ENCODE measurements around the gene TOR3A.

Gene TOR3A

GRCh38 chr1:179091691-179092165 lies 9.9 kb downstream of the TOR3A start:
- Histone ChIP-seq H3K4me1 (ENCODE audit: control insufficient read depth, insufficient read depth, low read length, unreplicated experiment) (peaks cover 20% of the 10 kb centered on the region), H3K4me3 (ENCODE audit: low read depth, low read length) (no peak overlapping the region), H3K27me3 (ENCODE audit: insufficient read depth, low read length) (no peaks in the 10 kb centered on the region), H2AFZ (ENCODE audit: low read length, unreplicated experiment) (no peak overlapping the region), H3K27ac (ENCODE audit: low read depth, low read length) (peak overlapping the region; percentile 64), H3K36me3 (ENCODE audit: insufficient read depth, low read length) (peaks cover 5% of the 10 kb centered on the region; the same call in 1 of the 2 replicates), H3K79me2 (ENCODE audit: control insufficient read depth, insufficient read depth, low read length, unreplicated experiment) (no peaks in the 10 kb centered on the region)

GRCh38 chr1:179092896-179093461 lies 11.1 kb downstream of the TOR3A start:
- no peak overlapping the region for H3K4me3 ChIP-seq (ENCODE audit: low read depth, low read length)
- H2AFZ ChIP-seq (ENCODE audit: low read length, unreplicated experiment), result no peak overlapping the region
- no peaks in the 10 kb centered on the region for H3K79me2 ChIP-seq (ENCODE audit: control insufficient read depth, insufficient read depth, low read length, unreplicated experiment)
- no peak overlapping the region for H3K27ac ChIP-seq (ENCODE audit: low read depth, low read length)
- peaks cover 20% of the 10 kb centered on the region for H3K4me1 ChIP-seq (ENCODE audit: control insufficient read depth, insufficient read depth, low read length, unreplicated experiment)
- H3K36me3 ChIP-seq (ENCODE audit: insufficient read depth, low read length), result peaks cover 5% of the 10 kb centered on the region; the same call in 1 of the 2 replicates
- H3K27me3 ChIP-seq (ENCODE audit: insufficient read depth, low read length), result no peaks in the 10 kb centered on the region

DNA sequence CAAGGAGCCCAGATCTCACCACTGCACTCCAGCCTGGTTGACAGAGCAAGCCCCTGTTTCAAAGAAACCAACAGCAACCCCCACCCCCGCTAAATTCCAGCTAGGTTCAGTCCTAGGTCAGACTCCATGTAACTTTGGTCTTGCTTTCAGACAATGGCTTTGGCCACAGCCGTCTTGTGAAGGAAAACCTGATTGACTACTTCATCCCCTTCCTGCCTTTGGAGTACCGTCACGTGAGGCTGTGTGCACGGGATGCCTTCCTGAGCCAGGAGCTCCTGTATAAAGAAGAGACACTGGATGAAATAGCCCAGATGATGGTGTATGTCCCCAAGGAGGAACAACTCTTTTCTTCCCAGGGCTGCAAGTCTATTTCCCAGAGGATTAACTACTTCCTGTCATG lies 12.9 kb downstream of the TOR3A start:
- Histone ChIP-seq H3K36me3 (ENCODE audit: insufficient read depth, low read length) (peaks cover 5% of the 10 kb centered on the region; the same call in 1 of the 2 replicates), H3K27me3 (ENCODE audit: insufficient read depth, low read length) (no peaks in the 10 kb centered on the region)

DNA sequence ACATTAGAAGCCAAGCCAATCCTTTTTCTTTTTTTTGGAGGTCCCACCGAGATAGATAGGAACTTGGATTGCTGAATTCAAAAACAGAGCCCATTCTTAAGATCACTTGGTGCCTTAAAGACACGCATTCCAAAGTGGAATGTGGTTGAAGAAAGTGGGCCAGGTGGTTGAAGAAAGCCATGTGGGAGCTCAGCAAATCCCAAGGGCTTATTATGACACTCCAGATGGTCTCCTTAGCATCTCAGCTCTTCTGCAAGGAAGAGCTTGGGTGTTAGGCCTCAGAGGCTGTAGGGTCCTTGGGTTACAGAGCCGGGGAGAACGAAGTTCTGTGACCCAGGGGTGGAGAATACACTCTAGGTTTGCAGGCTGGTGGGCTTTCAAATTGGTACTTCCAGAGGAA lies 13.5 kb downstream of the TOR3A start:
- Histone ChIP-seq H2AFZ (ENCODE audit: low read length, unreplicated experiment) (no peak overlapping the region), H3K4me3 (ENCODE audit: low read depth, low read length) (no peak overlapping the region), H3K4me1 (ENCODE audit: control insufficient read depth, insufficient read depth, low read length, unreplicated experiment) (peaks cover 20% of the 10 kb centered on the region), H3K27me3 (ENCODE audit: insufficient read depth, low read length) (no peaks in the 10 kb centered on the region), H3K79me2 (ENCODE audit: control insufficient read depth, insufficient read depth, low read length, unreplicated experiment) (no peaks in the 10 kb centered on the region), H3K27ac (ENCODE audit: low read depth, low read length) (no peak overlapping the region), H3K36me3 (ENCODE audit: insufficient read depth, low read length) (peaks cover 5% of the 10 kb centered on the region; the same call in 1 of the 2 replicates)

More for the DNA sequence above, 12.9 kb downstream of the TOR3A start:
- Histone ChIP-seq H3K4me3 (ENCODE audit: low read depth, low read length) (no peak overlapping the region), H3K4me1 (ENCODE audit: control insufficient read depth, insufficient read depth, low read length, unreplicated experiment) (peaks cover 20% of the 10 kb centered on the region), H3K79me2 (ENCODE audit: control insufficient read depth, insufficient read depth, low read length, unreplicated experiment) (no peaks in the 10 kb centered on the region), H3K27ac (ENCODE audit: low read depth, low read length) (no peak overlapping the region), H2AFZ (ENCODE audit: low read length, unreplicated experiment) (no peak overlapping the region)

- Histone ChIP-seq H2AFZ (ENCODE audit: low read length, unreplicated experiment) (no peak overlapping the region), H3K4me1 (ENCODE audit: control insufficient read depth, insufficient read depth, low read length, unreplicated experiment) (peaks cover 20% of the 10 kb centered on the region), H3K27ac (ENCODE audit: low read depth, low read length) (no peak overlapping the region), H3K27me3 (ENCODE audit: insufficient read depth, low read length) (no peaks in the 10 kb centered on the region), H3K36me3 (ENCODE audit: insufficient read depth, low read length) (peaks cover 5% of the 10 kb centered on the region; the same call in 1 of the 2 replicates), H3K4me3 (ENCODE audit: low read depth, low read length) (no peak overlapping the region), H3K79me2 (ENCODE audit: control insufficient read depth, insufficient read depth, low read length, unreplicated experiment) (no peaks in the 10 kb centered on the region)
These were observed 14.1 kb downstream of the TOR3A start for GRCh38 chr1:179095924-179096323.

DNA sequence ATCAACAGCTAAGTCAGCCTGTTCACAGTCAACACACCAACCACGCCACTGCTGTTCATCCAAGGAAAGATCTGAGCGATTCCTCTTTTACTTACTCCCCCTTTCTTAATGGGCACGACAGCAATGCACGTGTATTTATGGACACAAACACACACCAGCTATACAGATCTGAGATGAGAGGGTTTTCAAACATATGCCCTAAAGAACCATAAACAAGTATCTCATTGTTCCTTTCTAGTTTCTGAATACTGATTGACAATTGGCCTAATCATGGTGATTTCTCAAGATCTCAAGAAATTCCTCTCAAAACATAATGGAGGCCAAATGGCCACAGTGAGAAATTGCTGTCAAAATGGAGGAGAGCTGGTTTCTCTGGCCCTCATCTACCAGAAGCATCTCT lies 18.0 kb downstream of the TOR3A start:
- Histone ChIP-seq H2AFZ (ENCODE audit: low read length, unreplicated experiment) (no peak overlapping the region), H3K4me3 (ENCODE audit: low read depth, low read length) (no peak overlapping the region), H3K79me2 (ENCODE audit: control insufficient read depth, insufficient read depth, low read length, unreplicated experiment) (no peaks in the 10 kb centered on the region), H3K36me3 (ENCODE audit: insufficient read depth, low read length) (peaks cover 12% of the 10 kb centered on the region; the same call in 1 of the 2 replicates), H3K27ac (ENCODE audit: low read depth, low read length) (no peak overlapping the region), H3K27me3 (ENCODE audit: insufficient read depth, low read length) (no peaks in the 10 kb centered on the region), H3K4me1 (ENCODE audit: control insufficient read depth, insufficient read depth, low read length, unreplicated experiment) (no peaks in the 10 kb centered on the region)

DNA sequence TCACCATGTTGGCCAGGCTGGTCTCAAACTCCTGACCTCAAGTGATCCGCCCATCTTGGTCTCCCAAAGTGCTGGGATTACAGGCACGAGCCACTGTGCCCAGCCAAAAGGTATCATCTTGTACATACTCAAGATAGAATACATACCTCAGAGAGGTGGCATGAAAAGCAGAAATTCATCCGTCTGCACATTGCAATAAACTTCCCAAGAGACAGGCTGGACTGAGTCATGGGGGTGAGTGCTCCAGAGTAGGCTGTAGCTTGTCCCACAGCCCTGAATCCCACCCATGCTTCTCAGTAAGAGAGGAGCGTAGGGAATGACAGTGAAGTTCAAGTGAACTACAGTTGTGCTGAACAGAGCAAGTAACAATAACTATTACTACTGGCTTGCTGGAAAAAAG lies 19.7 kb downstream of the TOR3A start:
- no peak overlapping the region for H3K4me3 ChIP-seq (ENCODE audit: low read depth, low read length)
- no peaks in the 10 kb centered on the region for H3K27me3 ChIP-seq (ENCODE audit: insufficient read depth, low read length)
- no peaks in the 10 kb centered on the region for H3K79me2 ChIP-seq (ENCODE audit: control insufficient read depth, insufficient read depth, low read length, unreplicated experiment)
- no peak overlapping the region for H3K27ac ChIP-seq (ENCODE audit: low read depth, low read length)
- no peaks in the 10 kb centered on the region for H3K4me1 ChIP-seq (ENCODE audit: control insufficient read depth, insufficient read depth, low read length, unreplicated experiment)
- H3K36me3 ChIP-seq (ENCODE audit: insufficient read depth, low read length), result peaks cover 12% of the 10 kb centered on the region; the same call in 1 of the 2 replicates
- H2AFZ ChIP-seq (ENCODE audit: low read length, unreplicated experiment), result no peak overlapping the region

DNA sequence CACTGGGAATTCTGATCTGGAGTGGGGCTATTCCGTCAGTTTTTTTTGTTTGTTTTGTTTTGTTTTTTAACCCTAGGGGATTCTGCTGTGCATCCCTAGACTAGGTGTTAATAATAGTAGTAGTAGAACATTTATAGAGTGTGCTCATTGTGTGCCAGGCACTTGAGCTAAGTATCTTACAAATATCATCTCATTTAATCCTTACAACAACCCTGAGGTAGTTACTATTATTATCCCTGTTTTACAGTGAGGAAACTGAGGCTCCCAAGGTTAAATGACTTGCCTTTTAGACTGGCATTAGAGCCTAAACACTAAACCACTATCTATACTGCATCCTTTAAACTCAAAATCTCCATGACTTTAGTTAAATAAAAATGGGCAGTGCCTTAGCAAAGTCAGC lies 22.1 kb downstream of the TOR3A start:
- Histone ChIP-seq H2AFZ (ENCODE audit: low read length, unreplicated experiment) (no peak overlapping the region), H3K36me3 (ENCODE audit: insufficient read depth, low read length) (peaks cover 18% of the 10 kb centered on the region; the same call in 1 of the 2 replicates), H3K4me3 (ENCODE audit: low read depth, low read length) (no peak overlapping the region), H3K27me3 (ENCODE audit: insufficient read depth, low read length) (no peaks in the 10 kb centered on the region), H3K79me2 (ENCODE audit: control insufficient read depth, insufficient read depth, low read length, unreplicated experiment) (peaks cover 5% of the 10 kb centered on the region), H3K4me1 (ENCODE audit: control insufficient read depth, insufficient read depth, low read length, unreplicated experiment) (no peaks in the 10 kb centered on the region), H3K27ac (ENCODE audit: low read depth, low read length) (no peak overlapping the region)

- H3K4me3 ChIP-seq (ENCODE audit: low read depth, low read length), result no peak overlapping the region
- no peak overlapping the region for H3K27ac ChIP-seq (ENCODE audit: low read depth, low read length)
- no peaks in the 10 kb centered on the region for H3K4me1 ChIP-seq (ENCODE audit: control insufficient read depth, insufficient read depth, low read length, unreplicated experiment)
- peaks cover 5% of the 10 kb centered on the region for H3K79me2 ChIP-seq (ENCODE audit: control insufficient read depth, insufficient read depth, low read length, unreplicated experiment)
- no peaks in the 10 kb centered on the region for H3K27me3 ChIP-seq (ENCODE audit: insufficient read depth, low read length)
- peaks cover 23% of the 10 kb centered on the region; the same call in 1 of the 2 replicates for H3K36me3 ChIP-seq (ENCODE audit: insufficient read depth, low read length)
- H2AFZ ChIP-seq (ENCODE audit: low read length, unreplicated experiment), result no peak overlapping the region
These were observed 22.9 kb downstream of the TOR3A start for GRCh38 chr1:179104611-179105250.

- Histone ChIP-seq H3K27ac (ENCODE audit: low read depth, low read length) (no peak overlapping the region), H3K4me3 (ENCODE audit: low read depth, low read length) (no peak overlapping the region), H3K27me3 (ENCODE audit: insufficient read depth, low read length) (no peaks in the 10 kb centered on the region), H2AFZ (ENCODE audit: low read length, unreplicated experiment) (no peak overlapping the region), H3K4me1 (ENCODE audit: control insufficient read depth, insufficient read depth, low read length, unreplicated experiment) (no peaks in the 10 kb centered on the region), H3K36me3 (ENCODE audit: insufficient read depth, low read length) (peaks cover 28% of the 10 kb centered on the region; the same call in 1 of the 2 replicates), H3K79me2 (ENCODE audit: control insufficient read depth, insufficient read depth, low read length, unreplicated experiment) (peaks cover 5% of the 10 kb centered on the region)
These were observed 23.5 kb downstream of the TOR3A start for GRCh38 chr1:179105393-179105792.

All from ACC112 (cell line).